ENCODE data around the gene SLC25A3.
"Not testable (repeated sequence)": the region's sequence is repeated elsewhere in the genome, so short reads cannot be mapped to it uniquely, and the experiment has no call there.

SLC25A3 gene

DNA sequence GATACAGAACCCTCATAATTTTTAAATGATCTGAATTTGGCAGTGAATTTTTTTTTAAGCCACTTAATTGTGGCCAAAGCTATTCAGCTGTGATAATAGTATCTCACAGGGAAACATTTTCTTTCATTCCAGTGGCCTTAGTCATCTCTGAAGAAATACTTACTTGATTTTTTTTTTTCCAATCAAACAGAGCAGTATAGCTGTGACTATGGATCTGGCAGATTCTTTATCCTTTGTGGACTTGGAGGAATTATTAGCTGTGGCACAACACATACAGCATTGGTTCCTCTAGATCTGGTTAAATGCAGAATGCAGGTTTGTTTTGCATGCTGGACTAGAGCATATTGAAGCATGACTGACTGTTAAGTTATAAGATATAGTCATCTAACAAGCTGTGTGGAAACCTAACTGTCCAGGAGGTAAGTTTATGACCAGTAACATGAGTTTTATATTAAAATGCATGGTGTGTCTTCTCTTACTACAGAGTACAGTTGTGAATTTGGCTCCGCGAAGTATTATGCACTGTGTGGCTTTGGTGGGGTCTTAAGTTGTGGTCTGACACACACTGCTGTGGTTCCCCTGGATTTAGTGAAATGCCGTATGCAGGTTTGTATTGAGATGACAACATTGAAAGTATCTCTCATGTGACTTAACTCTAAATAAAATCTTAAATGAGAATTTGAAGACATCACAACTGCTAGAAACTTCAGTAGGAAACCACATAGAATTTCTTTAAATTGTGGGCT is 1.9 kb downstream of the SLC25A3 start:
- no peak for DNase-seq

DNA sequence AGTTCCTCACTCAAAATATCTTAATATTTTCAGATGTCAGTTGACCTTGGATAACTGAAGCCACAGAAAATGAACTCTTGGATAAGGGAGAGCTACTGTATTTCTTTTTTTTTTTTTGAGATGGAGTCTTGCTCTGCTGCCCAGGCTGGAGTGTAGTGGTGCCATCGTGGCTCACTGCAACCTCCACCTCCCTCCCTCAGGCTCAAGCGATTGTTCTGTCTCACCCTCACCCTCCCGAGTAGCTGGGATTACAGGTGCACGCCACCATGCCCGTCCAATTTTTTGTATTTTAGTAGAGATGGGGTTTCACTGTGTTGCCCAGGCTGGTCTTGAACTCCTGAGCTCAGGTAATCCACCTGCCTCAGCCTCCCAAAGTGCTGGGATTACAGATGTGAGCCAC is 3.8 kb downstream of the SLC25A3 start:
- not testable (repeated sequence) for DNase-seq

DNA sequence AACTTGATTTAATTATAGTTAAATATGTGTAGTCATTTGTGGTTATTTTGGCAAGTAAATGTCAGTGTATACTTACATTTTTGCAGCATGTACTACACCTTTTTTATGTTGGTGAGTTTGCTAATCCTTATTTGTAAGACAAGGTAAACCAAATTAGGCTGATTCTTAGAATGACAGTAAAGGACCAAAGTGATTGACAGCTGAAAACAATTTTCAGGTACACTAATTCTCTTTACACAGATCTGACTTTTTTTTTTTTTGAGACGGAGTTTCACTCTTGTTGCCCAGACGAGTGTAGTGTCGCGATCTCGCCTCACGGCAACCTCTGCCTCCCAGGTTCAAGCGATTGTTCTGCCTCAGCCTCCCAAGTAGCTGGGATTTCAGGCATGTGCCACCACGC is 8.4 kb downstream of the SLC25A3 start:
- DNase-seq, result no peak

DNA sequence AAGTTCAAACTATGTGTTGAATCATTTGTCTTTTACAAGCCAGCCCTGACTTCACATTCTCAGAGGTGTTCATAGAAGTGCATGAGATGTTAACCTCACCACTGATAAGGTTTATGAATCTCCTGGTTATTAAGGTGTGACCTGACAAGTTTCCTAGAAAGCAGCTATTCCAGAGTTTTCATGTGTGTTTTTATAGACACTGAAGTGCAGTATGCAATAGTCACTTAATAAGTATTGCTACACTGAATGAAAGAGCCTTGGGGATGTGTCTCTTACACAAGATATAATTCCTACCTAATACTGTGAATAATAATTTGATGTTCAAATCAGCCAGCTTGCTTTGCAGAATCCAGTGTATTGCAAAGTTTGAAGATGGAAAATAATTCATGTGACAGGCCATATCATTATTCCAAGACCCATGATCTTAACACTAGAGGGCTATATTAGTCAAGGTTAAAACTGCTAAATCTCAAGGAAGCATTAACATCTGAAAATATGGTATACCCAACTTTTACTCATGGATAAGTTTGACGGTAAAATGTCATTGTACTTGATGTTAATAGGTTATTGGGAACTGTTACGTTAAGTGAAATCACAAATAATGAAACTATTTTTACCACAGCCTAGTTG is 13.0 kb downstream of the SLC25A3 start:
- DNase-seq, result peak in 1 of 2 donors; percentile 56

DNA sequence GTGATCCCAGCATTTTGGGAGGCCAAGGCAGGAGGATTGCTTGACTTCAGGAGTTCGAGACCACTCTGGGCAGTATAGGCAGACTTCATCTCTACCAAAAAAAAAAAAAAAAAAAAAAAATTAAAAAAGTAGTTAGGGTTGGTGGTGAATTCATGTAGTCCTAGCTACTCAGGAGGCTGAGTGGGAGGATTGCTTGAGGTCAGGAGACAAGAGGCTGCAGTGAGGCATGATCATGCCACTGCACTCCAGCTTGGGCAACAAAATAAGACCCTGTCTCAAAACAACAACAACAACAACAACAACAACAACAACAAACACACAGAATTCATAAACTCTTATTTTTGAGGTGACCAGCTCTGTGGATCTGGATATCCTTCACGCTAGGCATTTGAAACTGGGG is 17.1 kb downstream of the SLC25A3 start:
- peak; percentile 27 to 85 for DNase-seq

DNA sequence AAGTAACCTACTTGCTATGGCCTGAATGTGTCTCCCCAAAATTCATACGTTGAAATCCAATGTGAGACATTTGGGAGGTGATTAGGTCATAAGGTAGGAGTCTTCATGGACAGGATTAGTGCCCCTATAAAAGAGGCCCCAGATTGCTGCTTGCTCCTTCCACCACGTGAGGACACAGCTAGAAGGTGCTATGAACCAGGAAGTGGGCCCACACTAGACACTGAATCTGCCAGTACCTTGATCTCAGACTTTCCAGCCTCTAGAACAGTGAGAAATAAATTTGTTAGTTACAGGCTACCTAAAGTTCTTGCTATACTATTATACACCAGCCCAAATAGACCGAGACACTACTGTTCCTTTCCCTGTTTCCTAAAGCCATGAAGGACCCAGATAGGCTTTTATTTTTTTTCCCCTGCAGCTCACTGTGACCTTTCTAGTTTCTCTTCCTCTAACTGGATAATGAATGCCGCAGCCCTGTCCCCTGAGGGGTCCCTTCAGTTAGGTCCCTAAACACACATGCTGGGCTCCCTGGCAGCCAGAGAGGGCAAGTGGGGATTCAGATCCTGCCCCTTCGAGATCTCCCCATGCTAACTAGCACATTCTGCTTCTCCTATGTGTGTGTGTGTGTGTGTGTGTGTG is 19.3 kb downstream of the SLC25A3 start:
- peak; percentile 41 to 46 for DNase-seq

DNA sequence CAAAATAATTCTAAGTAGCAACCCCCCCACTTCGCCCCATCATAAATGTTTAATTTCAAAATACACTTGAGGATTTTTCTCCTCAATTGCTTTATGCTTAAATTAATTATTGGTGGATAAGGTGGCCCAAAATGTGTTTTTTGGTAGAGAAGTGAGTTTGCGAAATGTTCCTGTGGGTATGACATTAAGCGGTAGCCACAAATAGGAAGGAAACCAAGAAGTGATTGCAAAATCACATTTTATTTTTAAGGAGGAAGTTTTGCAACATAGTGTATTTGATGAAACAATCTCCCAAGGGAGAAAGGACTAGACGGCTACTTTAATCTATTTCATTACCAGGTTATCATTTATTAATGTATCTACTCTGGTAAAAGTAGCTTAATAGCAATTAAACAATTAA is 25.5 kb downstream of the SLC25A3 start:
- peak; percentile 81 to 97 for DNase-seq

DNA sequence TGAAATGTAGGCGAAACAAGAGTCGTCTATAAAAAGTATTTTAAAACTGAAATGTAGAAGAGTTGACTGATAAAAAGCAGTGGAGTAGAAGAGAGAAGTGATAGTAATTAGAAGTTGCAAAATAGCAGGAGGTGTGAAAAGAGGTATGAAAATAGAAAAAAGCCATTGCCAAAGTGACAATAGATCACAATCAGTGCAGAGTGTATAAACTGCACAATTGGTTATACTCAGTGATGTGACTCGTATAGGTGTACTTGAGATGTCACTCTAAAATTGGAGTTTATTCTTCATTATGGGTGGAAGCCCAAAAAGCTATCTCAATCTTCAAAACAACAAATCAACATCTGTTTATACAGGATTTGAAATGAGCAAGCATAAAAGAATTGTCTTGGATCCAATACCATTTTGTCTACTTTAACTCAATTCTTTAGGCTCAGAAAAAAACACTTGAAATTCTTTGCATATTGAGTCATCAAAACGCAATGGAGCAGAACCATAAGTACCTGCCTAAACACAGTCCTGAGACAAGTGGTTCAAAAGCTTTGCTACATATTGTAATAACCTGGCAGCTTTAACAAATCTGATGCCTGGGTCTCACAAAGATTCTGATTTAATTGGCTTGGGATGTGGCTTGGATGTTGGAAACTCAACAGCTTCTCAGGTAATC is 42.3 kb downstream of the SLC25A3 start:
- DNase-seq, result no peak

DNA sequence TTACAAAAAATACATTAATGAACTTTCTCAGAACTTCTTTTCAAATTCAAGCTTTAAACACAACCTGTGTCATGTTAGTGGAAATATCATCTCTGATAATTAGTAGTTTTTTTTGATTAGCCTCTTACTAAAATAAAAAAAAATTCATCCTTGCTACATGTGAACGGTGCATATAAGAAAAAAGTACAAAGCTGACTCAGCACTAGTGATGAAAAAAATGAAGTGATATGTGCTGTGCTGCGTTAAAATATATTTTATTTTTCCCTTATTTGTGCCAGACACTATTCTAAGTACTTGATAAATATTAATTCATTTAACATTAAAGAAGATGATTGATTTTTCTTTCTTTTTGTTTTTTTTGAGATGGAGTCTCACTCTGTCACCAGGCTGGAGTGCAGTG is 43.6 kb downstream of the SLC25A3 start:
- DNase-seq, result no peak

DNA sequence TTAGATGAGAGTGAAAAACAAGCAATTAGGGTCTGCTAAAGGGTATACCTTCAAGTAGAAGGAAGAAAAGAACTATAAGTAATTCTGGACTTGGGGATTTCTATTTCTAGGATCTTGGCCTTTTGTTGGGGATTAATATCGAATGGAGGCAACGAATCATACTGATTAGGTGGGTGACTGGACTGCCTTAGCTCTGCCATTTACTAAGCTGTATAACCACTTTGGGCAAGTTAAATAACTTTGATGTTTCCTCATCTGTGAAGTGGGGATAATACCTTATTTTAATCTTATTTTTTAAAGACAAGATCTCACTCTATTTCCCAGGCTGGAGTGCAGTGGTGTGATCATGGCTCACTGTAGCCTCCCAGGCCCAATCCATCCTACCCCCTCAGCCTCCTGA is 44.5 kb downstream of the SLC25A3 start:
- DNase-seq, result no peak

DNA sequence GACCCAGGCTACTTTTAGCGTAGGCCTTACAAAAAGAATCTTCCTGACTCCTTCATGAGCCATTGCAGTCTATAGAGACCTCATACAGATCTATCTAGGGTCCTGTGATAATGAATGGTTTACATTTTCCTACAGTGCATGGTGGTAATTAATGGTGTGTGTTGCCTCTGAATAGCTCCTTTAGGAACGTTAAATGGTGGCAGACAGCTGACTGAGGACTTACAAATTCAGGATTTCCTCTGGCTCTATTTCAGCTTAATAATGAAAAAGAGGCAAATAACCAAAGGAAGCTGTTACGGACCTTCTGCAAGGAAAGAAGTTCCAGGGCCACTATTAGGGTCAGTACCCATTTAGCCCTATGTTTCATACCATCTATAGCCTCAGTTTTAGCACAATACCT is 46.0 kb downstream of the SLC25A3 start:
- DNase-seq, result no peak

DNA sequence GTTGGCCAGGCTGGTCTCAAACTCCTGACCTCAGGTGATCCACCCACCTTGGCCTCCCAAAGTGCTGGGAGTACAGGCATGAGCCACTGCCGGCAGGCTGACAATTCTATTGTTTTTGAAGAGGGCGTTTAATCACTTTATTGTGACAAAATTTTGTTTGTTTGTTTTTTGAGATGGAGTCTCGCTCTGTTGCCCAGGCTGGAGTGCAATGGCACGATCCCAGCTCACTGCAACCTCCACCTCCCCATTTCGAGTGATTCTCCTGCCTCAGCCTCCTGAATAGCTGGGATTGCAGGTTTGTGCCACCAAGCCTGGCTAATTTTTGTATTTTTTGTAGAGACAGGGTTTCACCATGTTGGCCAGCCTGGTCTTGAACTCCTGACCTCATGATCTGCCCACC is 49.3 kb downstream of the SLC25A3 start:
- DNase-seq, result not testable (repeated sequence)

DNA sequence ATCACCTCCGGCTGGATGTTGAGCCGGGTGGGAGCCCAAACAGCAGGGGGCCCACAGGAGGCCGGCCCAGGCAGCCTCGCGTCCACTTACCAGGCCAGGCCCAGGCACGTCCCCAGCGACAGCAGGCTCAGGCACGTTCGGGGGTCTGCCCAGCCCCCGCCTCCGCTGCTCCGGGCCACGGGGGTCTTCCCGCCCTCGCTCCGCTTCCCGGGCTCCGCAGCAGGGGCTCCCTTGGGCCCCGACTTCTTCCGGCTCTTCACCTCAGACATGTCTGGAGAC is 50.9 kb downstream of the SLC25A3 start:
- no peak for DNase-seq

DNA sequence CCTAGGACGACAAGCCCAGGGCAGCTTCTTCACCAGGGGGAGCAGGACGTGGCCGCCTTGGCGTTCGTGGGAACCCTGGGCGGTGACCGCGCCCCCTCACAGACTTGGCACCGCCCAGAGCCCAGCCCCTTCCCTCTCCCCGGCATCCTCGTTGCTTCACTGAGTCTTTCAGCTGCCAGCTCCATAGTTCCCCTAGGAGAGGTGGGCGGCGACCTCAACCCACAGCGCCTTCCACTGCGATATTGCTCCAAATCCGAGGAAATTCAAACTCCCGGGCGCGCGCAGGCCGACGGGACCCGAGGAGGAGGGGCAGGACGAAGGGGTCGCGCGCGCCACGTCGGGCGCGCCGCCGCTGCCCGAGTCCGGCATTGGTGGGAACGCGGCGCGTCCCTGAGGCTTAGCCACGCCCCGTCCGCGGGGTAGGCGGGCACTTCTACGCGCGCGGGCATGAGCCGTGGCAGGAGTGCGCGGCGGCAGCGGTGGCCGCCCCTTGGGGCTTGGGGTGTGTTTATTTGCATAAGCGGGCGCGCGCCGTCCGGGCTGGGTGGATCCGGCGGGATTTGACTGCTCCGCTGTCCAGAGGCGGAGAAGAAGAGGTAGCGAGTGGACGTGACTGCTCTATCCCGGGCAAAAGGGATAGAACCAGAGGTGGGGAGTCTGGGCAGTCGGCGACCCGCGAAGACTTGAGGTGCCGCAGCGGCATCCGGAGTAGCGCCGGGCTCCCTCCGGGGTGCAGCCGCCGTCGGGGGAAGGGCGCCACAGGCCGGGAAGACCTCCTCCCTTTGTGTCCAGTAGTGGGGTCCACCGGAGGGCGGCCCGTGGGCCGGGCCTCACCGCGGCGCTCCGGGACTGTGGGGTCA is 51.5 kb downstream of the SLC25A3 start, which contains the start of the genes APAF1 and IKBIP:
APAF1 (plus strand) TSS at position 579 of the 860 bp plus-strand sequence. CDS start 3,070 bp downstream, outside the sequence.
IKBIP (minus strand) TSS at position 77 of the 860 bp plus-strand sequence. CDS start 87 bp downstream, outside the sequence.
- DNase-seq, result peak; percentile 98

DNA sequence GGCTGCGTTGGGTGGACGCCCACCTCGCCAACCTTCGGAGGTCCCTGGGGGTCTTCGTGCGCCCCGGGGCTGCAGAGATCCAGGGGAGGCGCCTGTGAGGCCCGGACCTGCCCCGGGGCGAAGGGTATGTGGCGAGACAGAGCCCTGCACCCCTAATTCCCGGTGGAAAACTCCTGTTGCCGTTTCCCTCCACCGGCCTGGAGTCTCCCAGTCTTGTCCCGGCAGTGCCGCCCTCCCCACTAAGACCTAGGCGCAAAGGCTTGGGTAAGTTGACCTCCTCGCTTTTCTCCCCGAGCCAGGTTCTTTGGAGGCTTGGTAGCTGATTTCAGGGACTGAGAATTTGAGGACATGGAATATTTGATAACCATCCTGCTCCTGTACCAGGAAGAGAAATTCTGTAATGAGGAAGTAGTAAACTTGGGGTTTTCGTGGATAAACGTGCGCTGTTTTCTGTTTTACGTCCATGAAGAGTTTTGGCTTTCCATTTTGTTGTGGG is 52.1 kb downstream of the SLC25A3 start:
- peak; percentile 32 to 59 for DNase-seq

DNA sequence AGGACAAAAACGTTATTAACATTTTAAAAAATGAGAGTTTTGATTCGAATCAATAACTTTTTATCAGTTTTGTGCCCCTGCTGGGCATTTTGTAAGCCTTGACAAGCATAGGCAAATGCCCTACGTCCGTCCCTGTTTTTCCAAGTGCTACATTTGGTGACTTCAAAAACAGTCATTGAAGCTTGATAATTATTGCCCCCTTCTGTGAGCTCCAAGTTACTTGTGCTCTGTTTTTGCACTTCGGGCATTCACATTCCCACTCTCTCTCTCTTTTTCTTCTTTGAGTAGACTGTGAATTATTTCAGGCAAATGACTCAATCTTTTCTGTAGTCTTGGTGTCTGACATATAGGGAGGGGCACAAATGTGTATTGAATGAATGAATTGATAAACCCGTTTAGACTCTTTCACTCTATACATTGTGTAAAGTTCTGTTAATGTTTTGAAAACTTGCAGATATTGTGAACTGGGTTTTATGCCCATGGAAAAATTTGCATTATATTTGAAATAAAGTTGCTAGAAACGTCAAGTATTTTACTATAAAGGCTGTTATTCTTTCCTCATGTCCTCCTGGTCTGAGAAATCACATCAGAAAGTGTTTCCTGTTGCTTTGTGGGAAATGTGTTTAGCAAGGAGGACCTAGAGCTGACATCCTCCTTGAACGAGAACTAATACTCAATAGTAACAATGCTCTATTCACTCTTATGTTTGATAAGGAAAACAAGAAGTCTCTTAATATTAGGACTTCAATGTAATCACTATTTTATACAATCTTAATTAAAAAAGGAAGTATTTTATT is 53.0 kb downstream of the SLC25A3 start:
- DNase-seq, result peak; percentile 21 to 38

DNA sequence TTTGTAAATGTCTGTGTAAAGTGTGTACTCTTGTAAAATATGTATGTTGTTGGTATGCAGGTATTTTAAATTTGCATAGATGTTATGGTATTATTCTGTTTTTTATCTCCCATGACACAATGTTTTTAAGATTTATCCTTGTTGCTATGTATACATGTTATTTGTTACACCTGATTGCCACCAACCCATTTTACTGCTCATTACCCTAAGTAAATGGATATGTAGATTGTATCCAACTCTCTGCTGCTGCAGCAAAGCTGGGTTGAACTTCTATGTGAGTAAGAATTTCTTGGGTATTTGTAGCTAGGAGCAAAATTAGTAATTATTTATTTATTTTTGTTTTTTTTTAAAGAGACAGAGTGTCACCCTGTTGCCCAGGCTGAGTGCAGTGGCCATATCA is 57.8 kb downstream of the SLC25A3 start:
- DNase-seq, result no peak

DNA sequence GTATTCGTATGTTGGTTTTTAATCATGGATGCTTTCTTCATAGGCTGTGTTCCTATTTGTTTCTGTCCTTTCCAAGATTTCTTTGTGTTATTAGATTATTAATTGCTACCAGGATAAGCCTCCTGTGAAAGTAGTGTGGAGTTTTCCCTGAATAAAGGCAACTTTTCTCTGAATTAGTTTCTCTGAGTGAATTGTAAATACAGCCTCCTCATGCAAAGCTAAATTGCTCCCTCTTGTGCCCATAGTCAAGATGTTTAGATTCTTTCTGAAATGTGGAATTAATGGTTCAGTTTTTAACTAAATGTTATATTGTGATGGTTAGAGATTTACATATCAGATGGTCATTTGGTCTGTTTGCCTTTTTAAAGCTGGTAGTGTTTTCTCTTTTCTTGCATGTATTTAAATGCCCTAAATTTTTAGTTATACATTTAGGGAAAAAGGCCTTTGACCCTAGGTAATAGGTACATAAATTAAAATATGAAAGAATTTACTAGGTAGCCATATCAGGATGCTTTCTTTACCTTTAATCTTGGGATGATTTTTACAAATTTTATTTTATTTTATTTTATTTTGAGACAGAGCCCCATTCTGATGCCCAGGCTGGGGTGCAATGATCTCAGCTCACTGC is 60.5 kb downstream of the SLC25A3 start:
- DNase-seq, result peak; percentile 60 to 73

All from inflammatory macrophage (primary cell).